GM18505 (cell line): ENCODE measurements around the gene UBQLN4.

Source experiments
- ATAC-seq: cut with Tn5 transposase; IDR thresholded peaks from one replicate; pipeline ENCODE4 v1.9.1; 2021; ENCODE audit not compliant: unreplicated experiment
- POLR2A ChIP-seq: IDR thresholded peaks from 4 replicates; pipeline ENCODE4 v1.6.1; 2011; ENCODE audit warnings: borderline replicate concordance; ENCODE audit not compliant: insufficient read depth, insufficient read length; ENCODE audit errors: extremely low read depth

UBQLN4 gene

DNA sequence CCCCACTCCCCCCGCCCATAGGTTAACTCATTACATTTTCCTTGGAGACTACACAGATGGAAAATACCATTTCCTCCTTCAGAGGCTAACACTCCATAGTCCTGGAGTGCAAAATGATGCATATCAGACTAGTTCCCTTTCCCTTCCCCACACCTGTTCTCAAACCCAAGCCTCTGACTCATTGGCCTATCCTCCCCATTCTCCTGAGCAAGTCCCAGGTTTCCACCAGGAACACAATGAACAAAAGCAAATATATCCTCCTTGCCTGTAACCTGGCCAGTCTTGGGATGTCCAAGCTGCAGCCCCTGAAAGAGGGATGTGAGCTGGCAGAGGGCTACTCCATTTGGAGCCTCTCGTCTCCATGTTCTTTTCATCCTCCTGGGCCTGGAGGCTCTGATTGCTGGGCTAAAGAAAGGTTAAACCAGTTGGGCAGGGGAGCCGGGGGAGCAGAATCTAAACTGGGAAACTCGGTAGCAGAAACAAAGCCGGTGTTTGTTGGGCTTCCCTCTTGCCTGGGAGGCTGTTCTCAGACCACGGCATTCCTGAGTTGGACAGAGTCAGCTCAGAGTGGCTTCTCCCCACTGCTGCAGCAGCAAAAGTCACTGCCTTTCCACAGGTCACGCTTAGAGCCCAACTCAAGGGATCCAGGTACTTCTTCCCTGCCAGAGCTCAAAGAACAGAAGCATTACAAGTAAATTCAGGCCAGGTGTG, 46.8 kb downstream of the UBQLN4 start:
- no peak for ATAC-seq
- no peak for TF ChIP-seq POLR2A

DNA sequence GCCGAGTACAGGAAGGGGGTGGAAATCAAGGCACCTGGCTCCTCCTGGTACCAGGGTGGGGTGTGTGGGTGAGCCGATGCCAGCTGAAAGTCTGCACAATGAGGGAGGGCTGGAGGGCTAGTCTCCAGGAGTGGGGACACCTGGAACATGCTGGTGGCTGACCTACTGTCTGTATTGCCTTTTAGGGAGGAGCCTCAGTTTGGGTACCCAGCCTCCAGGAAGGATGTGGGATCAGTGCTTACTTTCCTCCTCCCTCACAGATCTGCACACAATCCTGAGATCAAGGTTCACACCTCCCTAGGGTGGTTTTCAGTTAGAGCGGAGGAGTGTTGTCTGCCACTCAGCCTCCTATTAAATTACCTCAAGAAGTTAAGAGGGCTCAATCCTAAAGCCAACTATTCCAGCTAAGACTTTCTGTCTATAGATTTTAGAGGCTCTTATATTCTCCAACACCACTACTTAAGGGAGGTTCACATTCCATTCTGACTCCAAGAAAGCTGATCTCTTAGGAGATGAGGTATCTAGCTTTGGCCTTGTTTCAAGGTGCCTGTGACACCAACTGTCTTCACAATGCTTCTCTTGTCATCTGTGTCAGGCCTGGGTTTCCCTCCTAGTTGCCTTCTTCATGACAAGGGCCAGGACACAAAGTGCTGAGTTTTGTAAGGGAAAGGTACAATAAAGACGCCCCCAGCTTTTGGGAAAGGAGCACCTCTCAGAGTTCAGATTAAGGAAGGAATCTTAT, 48.6 kb downstream of the UBQLN4 start:
- no peak for ATAC-seq
- TF ChIP-seq POLR2A = no peak

DNA sequence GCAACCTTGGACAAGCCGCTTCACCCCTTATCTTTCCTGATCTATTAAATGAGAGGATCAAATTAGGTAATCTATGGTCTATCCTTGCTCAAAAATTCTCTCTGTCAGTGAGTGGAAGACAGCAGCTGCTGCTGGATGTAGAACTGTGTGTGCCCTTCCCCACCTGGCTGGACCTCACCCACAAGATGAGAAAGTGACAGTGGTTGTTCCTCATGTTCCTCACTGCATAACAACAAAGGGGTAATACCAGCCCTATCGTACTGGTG, 49.7 kb downstream of the UBQLN4 start:
- no peak for ATAC-seq

DNA sequence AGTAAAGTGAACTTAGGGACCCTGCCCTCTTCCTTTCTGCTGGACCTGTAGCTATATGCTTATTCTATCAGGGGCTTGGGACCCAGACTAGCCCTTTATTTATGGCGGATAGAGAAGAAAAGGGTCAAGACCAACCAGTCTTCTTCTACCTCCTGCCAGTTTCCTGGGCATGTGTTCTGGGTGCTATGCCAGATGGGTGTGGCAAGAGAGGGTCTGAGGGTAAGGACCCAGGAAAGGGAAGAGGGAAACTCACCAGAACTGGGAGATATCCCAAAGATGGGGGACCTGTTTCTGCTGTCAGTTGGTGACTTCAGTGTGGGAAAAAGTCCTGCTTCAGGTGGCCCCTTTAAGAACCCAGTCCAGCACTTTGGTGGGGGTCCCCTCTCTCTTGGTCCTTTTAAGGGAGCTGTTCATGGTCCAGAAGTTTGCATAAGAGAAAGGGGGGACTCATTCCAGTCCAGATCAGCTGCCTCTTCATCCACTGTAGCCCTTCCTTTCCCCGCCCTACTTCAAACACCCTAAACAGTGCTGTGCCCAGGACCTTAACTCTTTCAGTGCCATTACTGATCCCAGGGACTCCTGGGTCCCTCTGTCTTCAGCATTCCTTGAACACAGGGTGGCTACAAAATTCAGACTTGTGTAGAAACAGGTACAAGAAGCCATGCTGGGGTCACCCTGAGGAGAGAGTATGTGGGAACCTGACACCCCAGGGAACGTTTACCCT, 51.2 kb downstream of the UBQLN4 start:
- TF ChIP-seq POLR2A = no peak
- ATAC-seq = no peak

More for the DNA sequence above, 49.7 kb downstream of the UBQLN4 start:
- TF ChIP-seq POLR2A = no peak

DNA sequence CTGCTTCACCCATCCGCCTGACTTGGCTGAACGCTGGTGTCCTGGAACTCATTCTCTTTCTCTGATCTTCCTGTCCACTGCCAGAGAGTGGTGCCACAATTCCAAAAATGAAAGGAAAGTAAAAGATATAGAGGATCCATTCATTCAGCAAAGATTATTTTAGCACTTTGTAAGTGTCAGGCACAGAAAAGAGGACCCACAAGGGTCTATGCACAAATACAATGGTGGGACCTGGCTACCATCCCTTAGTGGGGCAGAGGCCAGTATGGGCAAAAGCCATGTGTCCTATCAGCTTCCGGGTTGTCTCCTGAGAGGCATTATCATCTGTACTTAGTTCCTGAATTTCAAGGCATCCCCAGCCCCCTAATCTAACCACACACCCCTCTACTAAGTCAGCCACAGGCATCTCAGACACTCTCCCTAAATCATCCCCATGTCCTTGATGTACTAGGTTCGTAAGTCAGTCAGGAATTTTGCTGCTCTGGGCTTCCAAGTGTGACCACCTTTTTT, 51.9 kb downstream of the UBQLN4 start:
- ATAC-seq = no peak
- no peak for TF ChIP-seq POLR2A

DNA sequence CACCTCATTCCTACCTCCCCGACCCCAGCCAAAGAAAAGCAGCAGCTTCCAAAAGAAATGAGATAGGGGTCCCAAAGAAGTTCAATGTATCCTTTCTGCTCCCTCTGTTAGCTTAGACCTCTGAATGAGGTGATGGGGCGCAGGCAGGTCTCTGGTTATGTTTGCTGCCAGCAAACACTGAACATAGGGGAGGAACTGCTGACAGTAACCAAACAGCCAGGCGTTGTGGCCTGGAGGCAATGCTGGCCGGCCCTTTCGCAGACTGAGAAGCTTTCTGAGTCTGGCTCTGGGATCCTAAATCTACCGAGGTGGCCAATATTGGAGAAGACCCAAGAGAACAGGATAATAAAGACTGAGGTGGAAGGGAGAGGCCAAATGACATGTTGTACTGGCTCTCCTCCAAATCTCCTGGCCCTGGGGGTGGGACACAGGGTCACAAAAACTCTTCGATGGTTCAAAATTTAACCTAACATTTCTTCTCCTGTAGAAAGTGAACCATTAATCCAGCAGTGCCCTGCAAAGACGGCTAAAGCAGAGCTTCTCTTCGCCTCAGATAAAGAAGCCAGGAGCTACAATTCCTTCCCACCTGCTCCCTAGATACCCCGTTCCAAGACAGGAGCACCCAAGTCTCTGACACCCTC, 52.5 kb downstream of the UBQLN4 start:
- TF ChIP-seq POLR2A = no peak
- no peak for ATAC-seq

DNA sequence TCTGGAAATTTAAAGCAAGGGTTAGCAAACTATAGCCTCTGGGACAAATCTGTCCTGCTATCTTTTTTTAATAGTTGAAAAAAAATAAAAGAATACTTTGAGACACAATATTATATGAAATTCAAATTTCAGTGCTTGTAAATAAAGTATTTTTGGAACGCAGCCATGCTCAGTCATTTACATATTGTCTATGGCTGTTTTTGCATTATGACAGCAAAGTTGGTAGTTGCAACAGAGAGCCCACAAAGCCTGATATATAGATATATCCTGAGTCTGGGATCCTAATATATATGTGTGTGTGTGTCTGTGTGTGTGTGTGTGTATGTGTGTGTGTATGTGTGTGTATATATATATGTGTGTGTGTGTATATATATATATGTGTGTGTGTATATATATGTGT, 53.6 kb downstream of the UBQLN4 start:
- TF ChIP-seq POLR2A = no peak
- no peak for ATAC-seq

DNA sequence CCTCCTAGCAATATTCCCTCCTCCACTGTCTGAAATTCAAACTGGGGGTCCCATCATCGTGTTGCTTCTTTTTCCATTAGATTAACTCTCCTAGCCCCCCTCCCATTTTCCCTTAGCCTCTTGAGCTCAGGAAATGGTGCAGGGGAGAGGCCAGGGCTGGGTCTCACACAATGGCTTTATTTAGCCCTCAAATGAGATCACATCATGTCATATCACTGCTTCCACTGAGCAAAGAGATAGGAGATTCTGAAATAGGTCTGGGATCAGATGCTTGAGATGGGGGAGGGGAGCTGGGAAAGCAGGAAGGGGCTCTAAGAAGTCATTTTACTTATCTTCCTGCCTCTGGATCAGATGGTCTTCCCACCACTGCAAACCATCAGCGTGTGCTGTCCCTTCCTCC, 57.4 kb downstream of the UBQLN4 start:
- TF ChIP-seq POLR2A = no peak
- no peak for ATAC-seq

DNA sequence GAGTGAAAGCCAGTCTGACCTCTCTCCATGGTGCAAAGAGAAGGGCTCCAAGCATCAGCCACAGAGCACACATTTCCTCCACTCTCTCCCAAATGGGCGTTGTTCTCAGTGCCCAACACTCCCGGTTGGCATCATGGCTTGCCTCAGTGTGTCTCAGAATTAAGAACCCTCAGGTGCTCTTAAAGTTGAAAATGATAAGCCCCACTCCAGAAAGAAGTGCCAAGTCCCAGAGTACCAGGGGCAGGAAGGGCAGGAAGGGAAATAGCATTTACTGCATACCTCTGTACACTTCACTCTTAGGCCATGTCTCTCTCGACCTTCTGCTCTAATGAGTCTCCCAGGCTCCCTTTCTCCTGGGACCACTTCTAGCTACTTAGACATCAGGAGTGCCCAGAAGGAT, 60.0 kb downstream of the UBQLN4 start:
- no peak for TF ChIP-seq POLR2A
- ATAC-seq = no peak

DNA sequence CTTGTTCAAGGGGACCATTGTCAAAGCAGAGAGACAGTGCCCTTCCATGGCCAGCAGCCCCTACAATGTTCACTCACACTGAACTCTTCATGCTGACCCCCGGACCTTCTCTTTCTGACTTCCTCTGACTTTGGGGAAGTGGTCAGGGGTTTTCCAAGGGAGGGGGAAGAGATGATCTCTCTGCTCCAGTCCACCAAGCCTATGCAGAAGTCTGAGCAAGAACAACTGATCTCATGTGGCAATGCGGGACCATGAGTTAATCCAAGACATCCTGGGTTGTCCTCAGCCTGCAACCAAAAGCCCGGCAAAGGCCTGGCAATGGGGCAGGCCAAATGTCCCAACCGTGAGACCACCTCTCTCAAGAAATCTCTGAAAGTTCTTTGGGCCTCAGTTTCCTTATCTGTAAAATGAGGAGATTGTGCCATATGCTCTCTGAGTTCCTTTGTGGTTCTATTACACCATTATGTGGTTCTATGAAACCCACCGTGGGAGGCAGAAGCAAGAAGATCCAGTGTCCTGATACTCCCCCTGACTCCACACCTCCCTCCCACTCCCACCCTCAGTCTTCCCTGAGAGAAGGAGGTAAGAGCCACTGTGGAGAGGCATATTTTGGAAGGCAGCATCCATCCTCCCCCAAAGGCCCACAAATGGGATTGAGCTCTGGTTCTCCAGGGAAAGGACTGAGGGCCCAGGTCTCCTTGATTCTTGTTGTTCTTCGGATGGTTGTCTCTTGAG, 63.4 kb downstream of the UBQLN4 start:
- no peak for ATAC-seq

DNA sequence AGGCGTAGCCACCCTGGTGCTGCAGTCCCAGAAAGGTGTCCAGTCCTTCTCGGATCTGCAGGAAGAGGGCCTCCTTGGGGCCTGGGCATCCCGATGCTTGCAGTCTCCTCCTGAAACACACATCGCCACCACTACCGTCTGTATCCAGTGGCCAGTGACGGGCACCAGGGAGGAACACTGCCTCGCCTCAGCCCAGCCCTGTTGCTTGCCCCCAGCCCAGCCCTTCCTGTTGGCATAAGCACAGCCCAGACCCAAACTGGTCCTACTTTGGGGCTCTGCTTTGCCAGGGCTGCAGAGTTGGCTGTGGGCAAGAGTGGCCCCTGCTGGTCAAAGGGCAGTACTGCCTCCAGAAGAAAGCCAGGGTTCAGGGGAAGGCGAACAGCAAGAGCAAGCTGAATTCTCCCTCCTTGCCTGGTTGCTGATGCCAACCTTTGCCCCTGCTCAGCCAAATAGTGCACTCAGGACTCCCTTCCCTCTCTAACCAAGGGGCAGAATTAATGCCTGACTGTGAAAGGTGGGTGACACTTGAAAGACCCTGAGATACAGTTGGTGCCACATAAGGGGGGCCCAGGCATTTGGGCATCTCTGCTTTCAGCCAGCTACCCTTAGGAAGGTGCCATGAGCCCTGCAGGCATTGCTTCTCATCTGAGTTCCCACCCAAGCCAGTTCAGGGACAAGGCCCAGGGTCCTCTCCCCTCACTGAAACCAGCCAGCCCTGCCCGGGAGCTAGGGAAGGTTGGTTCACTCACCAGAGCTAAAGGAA, 64.2 kb downstream of the UBQLN4 start:
- no peak for TF ChIP-seq POLR2A
- ATAC-seq = peak; percentile 64

More for the DNA sequence above, 63.4 kb downstream of the UBQLN4 start:
- no peak for TF ChIP-seq POLR2A
